ENCODE data around the gene CLCN5. TPM values are rescaled to one million over a fixed set of nuclear protein-coding genes. Genes with fewer than 3 reads are reported as not detected.

Gene CLCN5
- total and polyA plus RNA-seq, 2 of the 13 experiments (the other 11 are each of a cell fraction or from before 2014, with no cell fraction given) = 7.8 to 27.3 TPM

- TF ChIP-seq IKZF4 (CRISPR knock-in tag; IDR thresholded peaks at IDR 0.05; ENCODE audit: borderline replicate concordance, low read depth, not compliant biosample characterization) (no peak), MXI1 (IDR thresholded peaks at IDR 0.05; ENCODE audit: borderline replicate concordance, low read depth, low read length) (no peak), ZFP1 (CRISPR knock-in tag; IDR thresholded peaks at IDR 0.05) (no peak), HMG20B (CRISPR knock-in tag; conservative IDR thresholded peaks at IDR 0.05) (no peak), ZNF337 (CRISPR knock-in tag; IDR thresholded peaks at IDR 0.05; ENCODE audit: borderline replicate concordance, low read depth) (no peak), ZNF256 (CRISPR knock-in tag; conservative IDR thresholded peaks at IDR 0.05) (0 out of 2 replicates have a peak, but pooled peaks have one; percentile 19), ZBTB33 (CRISPR knock-in tag; IDR thresholded peaks at IDR 0.05) (no peak), ZFP36L1 (CRISPR knock-in tag; IDR thresholded peaks at IDR 0.05) (0 out of 2 replicates have a peak, but pooled peaks have one; percentile 27), CEBPZ (IDR thresholded peaks at IDR 0.05; ENCODE audit: low read length) (no peak), TAF1 (CRISPR knock-in tag; IDR thresholded peaks at IDR 0.05) (peak; percentile 39), ZNF235 (CRISPR knock-in tag; IDR thresholded peaks at IDR 0.05; ENCODE audit: borderline replicate concordance) (no peak), CBX1 (IDR thresholded peaks at IDR 0.05; ENCODE audit: low read depth) (no peak), ZNF75D (CRISPR knock-in tag; IDR thresholded peaks at IDR 0.05; ENCODE audit: borderline replicate concordance) (no peak), ATM (IDR thresholded peaks at IDR 0.05; ENCODE audit: borderline replicate concordance) (no peak), GATAD1 (CRISPR knock-in tag; IDR thresholded peaks at IDR 0.05) (no peak; the same call in 1 of the 2 replicates), FOSL1 (CRISPR knock-in tag; IDR thresholded peaks at IDR 0.05; ENCODE audit: borderline replicate concordance) (0 out of 2 replicates have a peak, but pooled peaks have one; percentile 6), ZBTB20 (CRISPR knock-in tag; IDR thresholded peaks at IDR 0.05; ENCODE audit: borderline replicate concordance, low read depth) (no peak), FOXP1 (IDR thresholded peaks at IDR 0.05) (no peak), FOXP1 (CRISPR knock-in tag; IDR thresholded peaks at IDR 0.05) (no peak), TP53 (CRISPR knock-in tag; conservative IDR thresholded peaks at IDR 0.05) (no peak), MLX (CRISPR knock-in tag; IDR thresholded peaks at IDR 0.05) (no peak), FOXO1 (CRISPR knock-in tag; IDR thresholded peaks at IDR 0.05) (no peak), HNRNPK (IDR thresholded peaks at IDR 0.05; ENCODE audit: low read depth, low read length, poor library complexity, severe bottlenecking) (peak; percentile 16), ZNF546 (CRISPR knock-in tag; conservative IDR thresholded peaks at IDR 0.05) (0 out of 2 replicates have a peak, but pooled peaks have one; percentile 6), GTF3A (CRISPR knock-in tag; conservative IDR thresholded peaks at IDR 0.05) (0 out of 2 replicates have a peak, but pooled peaks have one; percentile 36), NPAS2 (CRISPR knock-in tag; IDR thresholded peaks at IDR 0.05; ENCODE audit: borderline replicate concordance) (no peak)
Observed at GRCh38 chrX:49878834-49879655, 43.4 kb upstream of the CLCN5 start, which contains the start of gene USP27X (continued).
